ENCODE results near the gene EGFR.
"Not testable (repeated sequence)": the region's sequence is repeated elsewhere in the genome, so short reads cannot be mapped to it uniquely, and the experiment has no call there.

EGFR gene

GRCh38 chr7:55016061-55016745, 2.6 kb upstream of the EGFR start:
- no peak for DNase-seq

DNA sequence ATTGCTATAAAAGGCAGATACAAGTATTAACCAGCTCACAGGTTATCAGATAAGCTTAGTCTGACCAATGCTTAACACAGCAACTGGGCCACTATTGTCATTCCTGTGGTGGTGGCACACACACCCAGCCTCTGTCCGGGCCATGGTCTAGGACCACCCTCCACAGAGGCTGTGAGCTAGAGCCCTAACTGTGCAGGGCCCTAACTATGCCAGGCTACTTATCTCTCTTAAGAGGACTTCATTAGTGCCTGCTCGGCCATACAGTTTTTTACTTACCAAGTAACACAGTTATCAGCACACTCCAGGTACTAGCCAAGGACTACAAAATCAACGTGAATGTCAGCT, 2.1 kb upstream of the EGFR start:
- no peak for DNase-seq

GRCh38 chr7:55017841-55018240, 976 bp upstream of the EGFR start:
- no peak for DNase-seq

DNA sequence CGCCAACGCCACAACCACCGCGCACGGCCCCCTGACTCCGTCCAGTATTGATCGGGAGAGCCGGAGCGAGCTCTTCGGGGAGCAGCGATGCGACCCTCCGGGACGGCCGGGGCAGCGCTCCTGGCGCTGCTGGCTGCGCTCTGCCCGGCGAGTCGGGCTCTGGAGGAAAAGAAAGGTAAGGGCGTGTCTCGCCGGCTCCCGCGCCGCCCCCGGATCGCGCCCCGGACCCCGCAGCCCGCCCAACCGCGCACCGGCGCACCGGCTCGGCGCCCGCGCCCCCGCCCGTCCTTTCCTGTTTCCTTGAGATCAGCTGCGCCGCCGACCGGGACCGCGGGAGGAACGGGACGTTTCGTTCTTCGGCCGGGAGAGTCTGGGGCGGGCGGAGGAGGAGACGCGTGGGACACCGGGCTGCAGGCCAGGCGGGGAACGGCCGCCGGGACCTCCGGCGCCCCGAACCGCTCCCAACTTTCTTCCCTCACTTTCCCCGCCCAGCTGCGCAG, 424 bp downstream of the EGFR start:
- no peak for DNase-seq

- DNase-seq: no peak
Observed at GRCh38 chr7:55019691-55020465, 1.1 kb downstream of the EGFR start.

- DNase-seq: no peak
Observed at GRCh38 chr7:55020466-55020871, 1.7 kb downstream of the EGFR start.

DNA sequence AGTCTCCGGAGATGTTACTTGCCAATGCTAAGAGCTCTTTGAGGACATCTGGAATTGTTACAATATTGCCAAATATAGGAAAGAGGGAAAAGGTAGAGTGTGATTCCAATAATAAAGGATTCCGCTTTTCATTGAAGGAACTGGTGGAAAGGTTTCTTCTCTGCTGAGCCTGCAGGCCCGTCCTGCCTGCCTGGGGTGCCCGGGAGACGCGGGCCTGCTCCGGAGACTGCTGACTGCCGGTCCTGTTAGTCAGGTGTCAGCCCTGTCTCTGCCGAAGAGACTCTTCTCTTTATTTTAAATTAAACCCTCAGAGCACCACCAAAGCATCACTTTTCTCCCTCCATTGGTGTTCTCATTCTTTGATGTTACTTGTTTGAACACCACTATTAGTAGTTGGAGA, 2.2 kb downstream of the EGFR start:
- no peak for DNase-seq

GRCh38 chr7:55022002-55022985, 3.5 kb downstream of the EGFR start:
- DNase-seq: no peak

- no peak for DNase-seq
Observed at GRCh38 chr7:55023841-55024505, 5.2 kb downstream of the EGFR start.

DNA sequence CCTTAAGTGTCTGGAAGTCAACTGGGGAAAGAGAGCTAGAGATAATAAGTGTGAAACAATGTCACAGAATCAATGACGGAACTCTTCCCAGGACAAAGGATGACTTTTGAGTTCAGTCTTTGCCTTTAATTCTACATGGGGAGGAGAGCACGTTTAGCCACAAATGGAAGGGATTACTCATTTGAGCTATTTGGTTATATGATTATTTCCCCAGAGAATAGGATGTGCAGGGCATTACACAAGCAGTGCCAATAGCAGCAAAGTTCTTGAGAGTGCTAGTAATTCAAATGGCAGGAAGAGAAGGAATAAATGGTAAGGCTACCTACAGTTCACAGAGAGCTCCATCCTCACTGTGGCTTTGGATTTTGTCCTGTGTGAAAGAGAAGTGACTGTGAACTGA, 6.0 kb downstream of the EGFR start:
- no peak for DNase-seq

- DNase-seq: no peak
Observed at GRCh38 chr7:55026086-55026790, 7.4 kb downstream of the EGFR start.

DNA sequence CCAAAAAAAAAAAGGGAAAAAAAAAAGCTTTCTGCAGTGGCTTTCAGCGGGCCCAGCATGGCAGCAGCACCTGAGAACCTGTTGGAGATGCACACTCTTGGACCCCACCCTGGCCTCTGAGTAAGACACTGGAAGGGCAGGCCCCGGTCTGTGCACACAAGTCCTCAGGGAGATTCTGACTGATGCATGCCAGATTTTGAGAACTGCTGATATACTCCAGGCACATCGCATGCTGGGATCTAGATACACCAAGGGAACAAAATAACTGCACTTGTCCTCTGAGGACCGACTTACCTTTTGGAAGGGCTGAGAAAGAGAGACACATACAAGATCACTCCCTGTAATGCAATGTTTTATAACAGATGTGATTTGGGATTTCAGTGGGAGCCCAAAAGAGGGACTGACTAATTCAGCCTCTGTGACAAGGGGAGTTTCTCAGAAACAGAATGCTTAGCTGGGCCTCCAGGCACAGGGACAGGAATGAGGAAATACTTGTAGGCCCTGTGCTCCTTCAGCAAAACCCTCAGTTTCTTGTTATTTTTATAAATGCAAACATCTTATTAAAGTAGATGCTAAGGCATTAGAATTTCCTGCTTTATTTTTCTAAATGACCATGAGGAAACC, 8.2 kb downstream of the EGFR start:
- no peak for DNase-seq

DNA sequence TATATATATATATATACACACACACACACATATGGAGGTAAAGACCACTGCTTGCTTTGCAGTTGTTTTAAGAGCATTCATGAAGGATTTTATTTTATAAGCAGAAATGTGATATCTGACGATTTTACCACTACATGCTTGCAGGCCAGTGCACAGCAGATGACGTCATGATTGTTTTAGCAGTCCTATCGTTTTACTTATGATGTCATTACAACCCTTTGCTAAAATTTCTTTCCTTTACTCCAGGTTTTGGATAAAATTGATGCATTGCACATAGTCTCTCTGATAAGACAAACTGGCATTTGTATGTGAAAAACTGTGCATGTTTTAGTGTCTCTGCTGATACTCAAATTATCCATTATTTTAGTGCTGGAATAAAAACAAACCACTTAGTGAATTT, 9.2 kb downstream of the EGFR start:
- DNase-seq: no peak

GRCh38 chr7:55030314-55030713, 11.5 kb downstream of the EGFR start:
- DNase-seq: no peak

GRCh38 chr7:55031075-55031474, 12.3 kb downstream of the EGFR start:
- no peak for DNase-seq

DNA sequence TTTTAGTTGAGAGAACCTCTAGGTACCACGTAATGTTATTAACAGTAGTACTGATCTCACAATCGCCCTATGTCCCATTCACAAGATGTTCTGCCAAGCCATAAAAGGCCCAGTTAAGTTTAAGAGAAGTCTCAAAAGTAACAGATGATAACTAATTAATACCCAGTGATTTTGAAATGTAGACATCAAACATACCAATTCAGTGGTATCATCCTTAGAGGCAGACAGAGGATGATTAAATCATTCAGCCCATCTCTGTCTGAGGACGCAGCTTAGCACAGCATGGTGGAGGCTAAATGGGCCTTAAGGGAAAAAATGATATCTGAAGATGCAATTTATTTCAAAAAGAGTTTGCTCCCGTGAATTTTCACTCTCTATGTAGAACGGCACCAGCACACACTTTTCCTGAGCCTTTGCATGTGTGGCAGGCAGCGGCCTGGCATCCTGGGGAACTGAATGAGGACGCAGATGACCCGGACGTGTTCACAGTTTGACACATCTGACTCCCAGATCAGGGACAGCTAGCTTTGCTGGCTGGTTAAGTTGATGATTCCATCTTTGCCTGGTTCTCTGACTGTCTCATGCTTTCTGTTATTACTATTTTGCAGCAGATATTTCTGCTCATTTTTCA, 13.4 kb downstream of the EGFR start:
- no peak for DNase-seq

DNA sequence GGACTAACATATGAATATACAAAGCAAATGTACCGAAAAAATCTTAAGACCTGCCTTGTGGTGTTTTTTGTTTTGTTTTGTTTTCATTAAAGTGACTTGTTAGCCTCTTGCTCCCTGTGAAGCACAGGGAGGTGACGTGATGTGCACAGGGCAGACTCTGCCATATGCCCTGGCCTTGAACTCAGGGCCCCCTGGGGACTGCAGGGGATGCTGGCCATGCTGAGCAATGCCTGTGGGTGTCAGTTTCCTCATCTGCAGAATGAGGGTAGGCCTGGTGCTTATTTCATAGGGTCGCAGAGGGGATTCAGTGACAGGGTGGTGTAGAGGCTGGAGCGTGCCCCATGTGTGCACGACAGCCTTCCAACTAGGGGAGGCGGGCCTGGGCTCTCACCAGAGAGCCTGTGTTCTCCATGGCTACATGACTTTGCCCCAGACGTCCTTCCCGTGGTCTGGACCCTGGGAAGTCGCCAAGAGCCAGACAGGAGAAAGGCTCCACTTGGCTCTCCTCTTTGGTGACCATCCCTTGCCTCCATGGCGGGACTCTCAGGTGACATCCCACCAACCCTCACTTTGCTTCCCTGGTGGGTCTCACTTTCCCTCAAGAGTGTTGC, 14.5 kb downstream of the EGFR start:
- no peak for DNase-seq

DNA sequence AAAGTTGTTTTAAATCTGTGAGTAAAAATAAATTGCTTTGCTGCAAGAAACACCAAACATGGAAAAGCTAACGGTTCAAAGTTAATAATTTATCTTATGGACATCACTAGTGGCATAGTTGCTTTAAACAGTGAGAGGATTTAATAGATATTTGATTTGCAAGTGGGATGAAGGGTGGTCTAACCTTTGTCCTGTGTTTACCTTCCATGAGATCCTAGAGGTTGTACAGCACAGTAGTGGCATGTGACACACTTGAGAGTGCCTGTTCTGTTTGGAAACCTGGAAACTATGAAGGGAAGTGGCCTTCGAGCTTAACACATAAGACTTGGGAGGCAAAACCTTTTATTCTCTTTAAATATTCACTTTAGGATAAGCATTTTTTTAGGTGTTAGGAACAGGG, 16.0 kb downstream of the EGFR start:
- DNase-seq: no peak

- not testable (repeated sequence) for DNase-seq
Observed at GRCh38 chr7:55035410-55035809, 16.6 kb downstream of the EGFR start.

DNA sequence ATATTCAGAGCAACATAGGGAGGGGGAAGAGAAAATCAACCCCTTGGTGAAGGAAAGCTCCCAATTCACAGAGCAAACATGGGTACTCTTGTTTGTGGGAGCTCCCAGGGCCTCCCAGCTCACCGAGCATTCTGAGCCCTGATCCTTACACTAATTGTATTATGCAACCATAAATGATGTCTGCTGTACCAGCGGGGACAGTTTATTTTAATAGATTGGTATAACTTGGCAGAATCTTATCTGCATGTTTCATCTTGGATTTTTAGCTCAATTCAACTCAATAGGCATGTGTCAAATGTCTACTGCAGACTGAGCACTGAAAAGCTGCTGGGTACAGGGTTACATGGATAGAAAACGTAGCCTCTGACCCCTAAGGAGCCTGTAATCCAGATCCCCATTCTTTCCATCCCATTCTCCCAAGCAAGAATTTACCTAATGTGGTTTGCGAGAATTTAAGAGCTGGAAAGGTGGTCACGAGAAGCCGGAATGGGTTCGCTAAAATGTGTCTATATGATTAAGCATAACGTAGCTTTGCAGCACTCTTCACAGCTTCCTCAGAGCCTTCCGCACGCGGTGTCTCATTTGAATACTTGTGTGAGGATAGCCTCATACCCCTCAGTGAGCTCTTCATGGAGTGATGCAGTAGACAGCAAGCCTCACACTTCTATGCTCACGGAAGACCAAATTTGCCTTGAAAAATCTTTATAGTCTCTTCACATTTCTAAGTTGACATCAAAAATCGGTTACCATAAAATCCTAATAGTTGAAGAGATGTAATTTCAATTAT, 18.3 kb downstream of the EGFR start:
- no peak for DNase-seq
